Vagina (tissue), 2 donors: ENCODE measurements around the gene GABBR2.

Experiments
- POLR2A ChIP-seq, 2 donors: fragments of 450-650 bp; IDR thresholded peaks; one replicate each; pipeline ENCODE4 v1.6.1; 2017; ENCODE audit warnings: antibody characterized with exemption in 2 of 2, mild to moderate bottlenecking in 2 of 2, moderate library complexity in 2 of 2
- POLR2AphosphoS5 ChIP-seq, 2 donors: sonication (generic); formaldehyde crosslinking; IDR thresholded peaks; one replicate each; pipeline ENCODE4 v1.9.0; 2017; ENCODE audit warnings: antibody characterized with exemption in 2 of 2, mild to moderate bottlenecking in 2 of 2, low read depth in 1 of 2; ENCODE audit not compliant: insufficient read depth in 1 of 2
- TF ChIP-seq, protein P1 (sequence below), 3 experiments: fragments of 450-650 bp in 2 of 3; fragments of 200-600 bp in 1 of 3; sonication (generic) in 1 of 3; IDR thresholded peaks; one replicate each; pipeline ENCODE4 v1.5.1; 2017 to 2019; ENCODE audit warnings: antibody characterized with exemption in 3 of 3, mild to moderate bottlenecking in 2 of 3, moderate library complexity in 2 of 3

- TF ChIP-seq, protein P1, sequence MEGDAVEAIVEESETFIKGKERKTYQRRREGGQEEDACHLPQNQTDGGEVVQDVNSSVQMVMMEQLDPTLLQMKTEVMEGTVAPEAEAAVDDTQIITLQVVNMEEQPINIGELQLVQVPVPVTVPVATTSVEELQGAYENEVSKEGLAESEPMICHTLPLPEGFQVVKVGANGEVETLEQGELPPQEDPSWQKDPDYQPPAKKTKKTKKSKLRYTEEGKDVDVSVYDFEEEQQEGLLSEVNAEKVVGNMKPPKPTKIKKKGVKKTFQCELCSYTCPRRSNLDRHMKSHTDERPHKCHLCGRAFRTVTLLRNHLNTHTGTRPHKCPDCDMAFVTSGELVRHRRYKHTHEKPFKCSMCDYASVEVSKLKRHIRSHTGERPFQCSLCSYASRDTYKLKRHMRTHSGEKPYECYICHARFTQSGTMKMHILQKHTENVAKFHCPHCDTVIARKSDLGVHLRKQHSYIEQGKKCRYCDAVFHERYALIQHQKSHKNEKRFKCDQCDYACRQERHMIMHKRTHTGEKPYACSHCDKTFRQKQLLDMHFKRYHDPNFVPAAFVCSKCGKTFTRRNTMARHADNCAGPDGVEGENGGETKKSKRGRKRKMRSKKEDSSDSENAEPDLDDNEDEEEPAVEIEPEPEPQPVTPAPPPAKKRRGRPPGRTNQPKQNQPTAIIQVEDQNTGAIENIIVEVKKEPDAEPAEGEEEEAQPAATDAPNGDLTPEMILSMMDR (IDR thresholded peaks at IDR 0.05) = no peak
- TF ChIP-seq POLR2AphosphoS5 (IDR thresholded peaks at IDR 0.05; ENCODE audit: insufficient read depth in 1 of 2, low read depth in 1 of 2) (no peak), POLR2A (IDR thresholded peaks at IDR 0.05) (no peak)
Observed at GRCh38 chr9:98591696-98592095, 117.0 kb downstream of the GABBR2 start.
